Mammary epithelial cell (primary cell): ENCODE data around the gene TNFSF13B.

ENCODE experiments used
- EZH2 ChIP-seq: IDR thresholded peaks from 2 replicates; pipeline ENCODE4 v1.6.1; 2012; ENCODE audit warnings: low read length, inconsistent platforms, borderline replicate concordance
- TF ChIP-seq, protein P1 (sequence below), 2 donors: IDR thresholded peaks in 1 of 2; conservative IDR thresholded peaks in 1 of 2; 2 replicates each; pipeline ENCODE4 v1.5.1; 2011 to 2012; ENCODE audit warnings: inconsistent platforms in 2 of 2, low read length in 2 of 2, mild to moderate bottlenecking in 2 of 2, control low read depth in 1 of 2, low read depth in 1 of 2; ENCODE audit not compliant: insufficient read depth in 1 of 2; ENCODE audit errors: extremely low read depth in 1 of 2

DNA sequence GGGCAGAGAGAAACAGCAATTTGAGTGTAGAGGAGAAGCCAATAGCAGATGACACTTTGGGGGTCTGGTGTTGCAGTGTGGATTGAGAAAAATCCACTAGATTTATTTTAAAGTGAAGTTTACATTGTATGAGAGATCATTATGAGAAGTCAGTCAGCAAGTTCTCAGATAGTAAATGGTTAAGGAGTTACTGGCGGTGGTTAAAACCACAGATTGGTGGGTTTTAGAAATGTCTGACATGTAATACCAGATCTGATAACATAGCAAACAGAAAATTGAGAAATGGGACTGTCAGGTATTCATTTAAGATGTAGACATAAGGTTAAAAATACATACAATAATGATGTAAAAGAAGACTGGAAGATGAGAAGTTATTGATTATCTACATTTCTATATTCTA is 44.1 kb upstream of the TNFSF13B start:
- TF ChIP-seq, protein P1, sequence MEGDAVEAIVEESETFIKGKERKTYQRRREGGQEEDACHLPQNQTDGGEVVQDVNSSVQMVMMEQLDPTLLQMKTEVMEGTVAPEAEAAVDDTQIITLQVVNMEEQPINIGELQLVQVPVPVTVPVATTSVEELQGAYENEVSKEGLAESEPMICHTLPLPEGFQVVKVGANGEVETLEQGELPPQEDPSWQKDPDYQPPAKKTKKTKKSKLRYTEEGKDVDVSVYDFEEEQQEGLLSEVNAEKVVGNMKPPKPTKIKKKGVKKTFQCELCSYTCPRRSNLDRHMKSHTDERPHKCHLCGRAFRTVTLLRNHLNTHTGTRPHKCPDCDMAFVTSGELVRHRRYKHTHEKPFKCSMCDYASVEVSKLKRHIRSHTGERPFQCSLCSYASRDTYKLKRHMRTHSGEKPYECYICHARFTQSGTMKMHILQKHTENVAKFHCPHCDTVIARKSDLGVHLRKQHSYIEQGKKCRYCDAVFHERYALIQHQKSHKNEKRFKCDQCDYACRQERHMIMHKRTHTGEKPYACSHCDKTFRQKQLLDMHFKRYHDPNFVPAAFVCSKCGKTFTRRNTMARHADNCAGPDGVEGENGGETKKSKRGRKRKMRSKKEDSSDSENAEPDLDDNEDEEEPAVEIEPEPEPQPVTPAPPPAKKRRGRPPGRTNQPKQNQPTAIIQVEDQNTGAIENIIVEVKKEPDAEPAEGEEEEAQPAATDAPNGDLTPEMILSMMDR (conservative IDR thresholded peaks at IDR 0.05 in 1 of 2, IDR thresholded peaks at IDR 0.05 in 1 of 2; ENCODE audit: extremely low read depth in 1 of 2, insufficient read depth in 1 of 2, low read depth in 1 of 2, low read length in 2 of 2), result no peak
- TF ChIP-seq EZH2, result no peak
